Cardiac muscle cell (in vitro differentiated cells and primary cell): Measurements from ENCODE around the gene TFB2M. TPM values are rescaled to one million over a fixed set of nuclear protein-coding genes. Genes with fewer than 3 reads are reported as not detected.

Source experiments
- DNase-seq, 2 donors: peaks; one replicate each; pipeline versions ENCODE4 v3.0.0 to v3.0.0-alpha.2; 2010 to 2017; ENCODE audit warnings: low read depth in 1 of 2, low spot score in 1 of 2
- H3K27ac ChIP-seq: fragments of 200-600 bp; sonication (generic); 2 replicates; pipeline ENCODE4 v1.5.1; 2016
- H3K27me3 ChIP-seq: fragments of 200-600 bp; sonication (generic); 2 replicates; pipeline ENCODE4 v1.6.0; 2016; ENCODE audit warnings: control low read depth
- H3K36me3 ChIP-seq: fragments of 200-600 bp; sonication (generic); 2 replicates; pipeline ENCODE4 v1.5.1; 2016; ENCODE audit warnings: control low read depth
- H3K4me1 ChIP-seq: fragments of 200-600 bp; sonication (generic); 2 replicates; pipeline ENCODE4 v1.8.1; 2017; ENCODE audit warnings: low read depth, mild to moderate bottlenecking, mixed run types
- H3K4me3 ChIP-seq: fragments of 200-600 bp; sonication (generic); 2 replicates; pipeline ENCODE4 v1.5.1; 2016; ENCODE audit warnings: mild to moderate bottlenecking
- H3K9me3 ChIP-seq: fragments of 200-600 bp; sonication (generic); 2 replicates; pipeline ENCODE4 v1.5.1; 2017; ENCODE audit warnings: low read depth, mild to moderate bottlenecking, control low read depth
- CTCF ChIP-seq: IDR thresholded peaks from 2 replicates; pipeline ENCODE4 v1.5.1; 2012; ENCODE audit warnings: low read depth, mild to moderate bottlenecking, low read length
- polyA plus RNA-seq: library from polyadenylated mRNA; unstranded; fragments of >200 nt; fragmentation: Nextera tagmentation; extraction: Ambion mirVana; gene quantifications from 2 replicates; pipeline ENCODE4 v1.2.1, GENCODE V29; 2016
- total RNA-seq: library from RNA; depleted of rRNA; stranded (reverse); fragments of >200 nt; gene quantifications from 2 replicates; pipeline ENCODE4 v1.2.3, GENCODE V29; 2016

TFB2M gene
- total and polyA plus RNA-seq, 2 experiments from 2014 or later = 7.3 to 9.4 TPM

GRCh38 chr1:246540738-246541491 lies 25.1 kb downstream of the TFB2M start:
- H3K9me3 ChIP-seq = no peaks in the 10 kb centered on the region
- no peak for TF ChIP-seq CTCF
- no peak for DNase-seq
- H3K4me3 ChIP-seq = no peak overlapping the region
- H3K36me3 ChIP-seq = peaks cover 15% of the 10 kb centered on the region
- no peaks in the 10 kb centered on the region for H3K4me1 ChIP-seq
- no peaks in the 10 kb centered on the region for H3K27me3 ChIP-seq
- H3K27ac ChIP-seq = no peak overlapping the region

GRCh38 chr1:246537887-246538286 lies 28.2 kb downstream of the TFB2M start:
- H3K27ac ChIP-seq = no peak overlapping the region
- TF ChIP-seq CTCF = no peak
- peaks cover 11% of the 10 kb centered on the region for H3K36me3 ChIP-seq
- H3K9me3 ChIP-seq = no peaks in the 10 kb centered on the region
- H3K27me3 ChIP-seq = no peaks in the 10 kb centered on the region
- H3K4me1 ChIP-seq = no peaks in the 10 kb centered on the region
- no peak for DNase-seq
- H3K4me3 ChIP-seq = no peak overlapping the region

- H3K9me3 ChIP-seq = no peaks in the 10 kb centered on the region
- H3K27me3 ChIP-seq = no peaks in the 10 kb centered on the region
- TF ChIP-seq CTCF = no peak
- no peak for DNase-seq
- no peaks in the 10 kb centered on the region for H3K4me1 ChIP-seq
- no peak overlapping the region for H3K4me3 ChIP-seq
- peaks cover 9% of the 10 kb centered on the region for H3K36me3 ChIP-seq
- H3K27ac ChIP-seq = no peak overlapping the region
Observed at GRCh38 chr1:246537441-246537840, 28.6 kb downstream of the TFB2M start.

GRCh38 chr1:246534114-246534513 lies 31.9 kb downstream of the TFB2M start:
- no peak for DNase-seq
- Histone ChIP-seq H3K4me3 (no peak overlapping the region), H3K27ac (no peak overlapping the region), H3K4me1 (no peaks in the 10 kb centered on the region), H3K36me3 (no peaks in the 10 kb centered on the region), H3K27me3 (no peaks in the 10 kb centered on the region), H3K9me3 (no peaks in the 10 kb centered on the region)
- no peak for TF ChIP-seq CTCF

- no peak for DNase-seq
- Histone ChIP-seq H3K27me3 (no peaks in the 10 kb centered on the region), H3K9me3 (no peaks in the 10 kb centered on the region), H3K36me3 (no peaks in the 10 kb centered on the region), H3K4me1 (no peaks in the 10 kb centered on the region), H3K4me3 (no peak overlapping the region), H3K27ac (no peak overlapping the region)
- no peak for TF ChIP-seq CTCF
Observed at GRCh38 chr1:246533371-246533905, 32.6 kb downstream of the TFB2M start.
